DND-41 (cell line): Measurements from ENCODE around the gene XXYLT1.

Experiments used
- EZH2 ChIP-seq: IDR thresholded peaks from 3 replicates; pipeline ENCODE4 v1.6.1; 2012; ENCODE audit warnings: borderline replicate concordance, low read depth, mild to moderate bottlenecking, moderate library complexity, low read length, inconsistent platforms; ENCODE audit not compliant: severe bottlenecking
- TF ChIP-seq, protein P1 (sequence below): IDR thresholded peaks from 2 replicates; pipeline ENCODE4 v1.5.1; 2012; ENCODE audit warnings: borderline replicate concordance, low read length, moderate library complexity, mild to moderate bottlenecking; ENCODE audit not compliant: poor library complexity, severe bottlenecking; ENCODE audit errors: extremely low read depth

DNA sequence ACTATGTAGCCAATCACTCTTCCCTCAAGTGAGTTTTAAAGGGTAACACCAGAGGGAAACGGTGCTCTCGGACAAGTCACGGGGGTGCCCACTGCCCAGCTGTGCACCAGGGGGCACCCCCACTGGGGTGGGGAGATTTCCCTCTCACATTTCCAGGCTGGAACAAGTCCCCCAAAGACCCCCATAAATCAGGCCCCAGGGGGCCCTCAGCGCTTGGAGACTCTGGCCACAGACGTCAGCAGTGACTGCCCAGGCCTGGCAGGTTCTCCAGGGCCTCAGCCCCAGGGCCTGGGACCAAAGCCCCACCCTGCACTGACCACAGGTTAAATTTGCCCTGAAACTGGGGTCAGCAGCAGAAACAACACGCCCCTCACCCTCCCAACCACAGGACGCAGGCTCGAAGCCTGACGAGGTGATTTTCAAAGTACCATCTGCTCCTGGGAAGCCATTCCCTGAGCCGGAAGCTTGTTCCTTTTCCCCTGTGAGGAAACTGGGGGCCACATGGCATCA, 17.0 kb downstream of the XXYLT1 start:
- TF ChIP-seq, protein P1, sequence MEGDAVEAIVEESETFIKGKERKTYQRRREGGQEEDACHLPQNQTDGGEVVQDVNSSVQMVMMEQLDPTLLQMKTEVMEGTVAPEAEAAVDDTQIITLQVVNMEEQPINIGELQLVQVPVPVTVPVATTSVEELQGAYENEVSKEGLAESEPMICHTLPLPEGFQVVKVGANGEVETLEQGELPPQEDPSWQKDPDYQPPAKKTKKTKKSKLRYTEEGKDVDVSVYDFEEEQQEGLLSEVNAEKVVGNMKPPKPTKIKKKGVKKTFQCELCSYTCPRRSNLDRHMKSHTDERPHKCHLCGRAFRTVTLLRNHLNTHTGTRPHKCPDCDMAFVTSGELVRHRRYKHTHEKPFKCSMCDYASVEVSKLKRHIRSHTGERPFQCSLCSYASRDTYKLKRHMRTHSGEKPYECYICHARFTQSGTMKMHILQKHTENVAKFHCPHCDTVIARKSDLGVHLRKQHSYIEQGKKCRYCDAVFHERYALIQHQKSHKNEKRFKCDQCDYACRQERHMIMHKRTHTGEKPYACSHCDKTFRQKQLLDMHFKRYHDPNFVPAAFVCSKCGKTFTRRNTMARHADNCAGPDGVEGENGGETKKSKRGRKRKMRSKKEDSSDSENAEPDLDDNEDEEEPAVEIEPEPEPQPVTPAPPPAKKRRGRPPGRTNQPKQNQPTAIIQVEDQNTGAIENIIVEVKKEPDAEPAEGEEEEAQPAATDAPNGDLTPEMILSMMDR: no peak
- no peak for TF ChIP-seq EZH2
